ENCODE data around the gene SDK2. TPM values are rescaled to one million over a fixed set of nuclear protein-coding genes. Genes with fewer than 3 reads are reported as not detected.

SDK2 gene
- total RNA-seq, 1 experiment from 2014 or later: 0.30 TPM

- DNase-seq (ENCODE audit: low read depth): no peak
Measured at GRCh38 chr17:73534209-73534909, 109.9 kb downstream of the SDK2 start.

- no peak for DNase-seq (ENCODE audit: low read depth)
Measured at GRCh38 chr17:73533781-73534180, 110.5 kb downstream of the SDK2 start.

- no peak for DNase-seq (ENCODE audit: low read depth)
Measured at GRCh38 chr17:73533127-73533526, 111.1 kb downstream of the SDK2 start.

DNA sequence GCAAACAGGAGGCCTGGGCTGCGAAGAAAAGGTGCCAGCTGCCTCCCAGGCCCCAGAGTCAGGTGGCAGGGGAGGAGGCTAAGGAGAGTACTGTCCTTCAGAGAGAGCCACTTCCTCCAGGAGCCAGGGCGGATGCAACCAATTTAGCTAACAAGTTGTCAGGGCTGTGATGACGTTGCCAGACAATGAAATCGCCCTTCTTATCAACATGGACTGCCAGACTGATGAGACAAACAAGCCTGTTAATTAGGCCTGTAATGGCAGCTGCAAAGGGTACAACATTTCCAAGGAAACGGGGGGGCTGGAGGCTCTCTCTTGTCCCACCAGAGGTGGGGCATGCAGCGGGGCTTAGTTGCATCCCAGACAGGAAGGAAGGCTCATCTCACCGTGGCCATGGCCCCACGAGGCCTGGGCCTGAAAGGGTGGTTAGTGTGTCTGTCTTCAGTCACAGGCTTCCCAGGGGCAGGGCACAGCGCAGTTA is 111.8 kb downstream of the SDK2 start:
- DNase-seq (ENCODE audit: low read depth): no peak

- DNase-seq (ENCODE audit: low read depth): no peak
Measured at GRCh38 chr17:73531158-73531557, 113.1 kb downstream of the SDK2 start.

GRCh38 chr17:73528679-73529078 is 115.6 kb downstream of the SDK2 start:
- no peak for DNase-seq (ENCODE audit: low read depth)

- no peak for DNase-seq (ENCODE audit: low read depth)
Measured at GRCh38 chr17:73526952-73527351, 117.3 kb downstream of the SDK2 start.

DNA sequence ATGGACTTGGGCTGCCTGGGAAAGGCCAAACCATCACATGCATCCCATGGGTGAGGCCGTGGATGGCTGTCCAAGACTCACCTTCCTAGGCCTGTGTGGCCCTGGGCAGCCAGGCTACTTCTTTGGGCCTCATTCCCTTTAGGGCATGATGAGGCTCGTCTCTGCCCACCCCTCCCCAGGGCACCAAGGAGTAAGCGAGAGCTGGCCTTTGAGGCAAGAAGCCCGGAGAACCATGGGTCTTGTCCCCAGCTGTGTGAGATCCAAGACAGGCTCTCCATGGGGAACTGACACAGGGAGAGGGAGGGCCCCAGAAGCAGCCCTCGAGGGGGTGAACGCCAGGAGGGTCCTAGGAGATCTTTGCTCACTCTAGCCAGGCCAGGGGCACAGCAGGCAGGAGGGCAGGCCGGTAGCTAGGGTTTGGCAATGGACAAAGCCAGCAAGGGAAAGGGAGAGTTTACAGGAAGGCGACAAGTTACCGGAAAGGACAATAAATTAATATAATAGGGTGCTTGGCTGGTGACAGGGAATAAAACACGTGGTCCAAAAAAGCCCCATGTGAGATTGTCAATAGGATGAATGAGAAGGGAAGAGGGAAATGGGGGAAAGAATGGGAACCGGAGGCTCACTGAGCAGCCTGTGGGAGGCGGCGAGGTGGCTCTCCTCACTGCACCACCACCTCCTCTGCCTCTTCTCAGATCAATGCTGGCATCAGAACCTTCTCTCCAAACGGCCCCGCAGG is 119.1 kb downstream of the SDK2 start:
- DNase-seq (ENCODE audit: low read depth): no peak

DNA sequence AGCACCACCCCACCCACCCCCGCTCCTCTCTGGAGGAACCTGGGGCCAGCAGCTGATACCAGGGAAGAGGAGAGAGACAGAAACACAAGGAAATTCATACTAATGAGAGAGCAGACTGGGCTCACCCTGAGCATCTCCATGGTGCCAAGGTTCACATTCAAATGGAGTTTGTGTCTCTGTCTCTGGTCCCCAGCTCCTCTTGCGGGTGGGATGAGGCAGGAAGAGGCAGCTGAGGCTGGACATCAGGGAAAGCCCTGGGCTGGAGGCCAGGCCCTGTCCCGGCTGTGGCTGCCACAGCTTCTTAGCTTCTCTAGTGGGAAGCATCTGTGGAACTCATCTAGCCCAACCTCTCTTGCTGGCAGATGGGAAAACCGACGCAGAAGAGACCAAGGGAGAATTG is 121.5 kb downstream of the SDK2 start:
- DNase-seq (ENCODE audit: low read depth): no peak

DNA sequence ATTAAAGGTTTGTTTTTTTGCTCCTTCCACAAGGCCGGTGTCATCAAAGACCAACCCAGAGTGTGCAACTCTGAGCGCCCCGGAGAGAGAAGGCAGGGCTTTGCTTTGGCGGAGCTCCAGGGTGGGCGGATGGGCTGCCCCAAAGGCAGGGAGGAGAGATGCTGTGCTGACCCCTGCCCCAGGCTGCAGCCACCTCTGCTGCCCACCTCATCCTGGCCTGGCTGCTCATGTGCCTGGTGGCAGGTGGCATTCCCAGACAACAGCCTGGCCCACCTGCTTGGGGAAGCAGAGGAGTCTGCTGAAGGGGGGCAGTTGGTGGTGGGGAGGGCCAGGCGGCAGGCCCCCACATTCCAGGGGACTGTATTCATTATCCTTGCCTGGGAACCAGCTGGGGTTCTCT is 122.1 kb downstream of the SDK2 start:
- no peak for DNase-seq (ENCODE audit: low read depth)

DNA sequence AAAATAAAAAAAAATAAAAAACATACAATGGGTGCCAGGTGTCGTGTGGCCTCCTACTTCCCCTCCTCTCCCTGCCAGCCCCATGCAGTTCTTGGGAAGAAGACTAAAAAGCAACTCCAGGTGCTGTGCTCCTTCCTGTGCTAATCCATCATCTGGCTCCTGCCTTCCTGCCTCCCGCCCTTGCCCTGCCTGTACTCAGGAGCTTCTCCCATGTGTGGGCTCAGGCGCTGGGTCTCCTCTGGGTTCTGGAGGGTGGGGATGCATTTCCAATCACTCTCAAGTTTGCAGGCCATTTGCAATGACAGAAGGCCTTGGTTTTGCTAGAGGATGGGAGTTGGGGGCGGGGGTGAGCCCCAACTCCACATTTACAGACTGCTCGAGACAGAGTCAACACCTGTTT is 122.9 kb downstream of the SDK2 start:
- DNase-seq (ENCODE audit: low read depth): no peak

DNA sequence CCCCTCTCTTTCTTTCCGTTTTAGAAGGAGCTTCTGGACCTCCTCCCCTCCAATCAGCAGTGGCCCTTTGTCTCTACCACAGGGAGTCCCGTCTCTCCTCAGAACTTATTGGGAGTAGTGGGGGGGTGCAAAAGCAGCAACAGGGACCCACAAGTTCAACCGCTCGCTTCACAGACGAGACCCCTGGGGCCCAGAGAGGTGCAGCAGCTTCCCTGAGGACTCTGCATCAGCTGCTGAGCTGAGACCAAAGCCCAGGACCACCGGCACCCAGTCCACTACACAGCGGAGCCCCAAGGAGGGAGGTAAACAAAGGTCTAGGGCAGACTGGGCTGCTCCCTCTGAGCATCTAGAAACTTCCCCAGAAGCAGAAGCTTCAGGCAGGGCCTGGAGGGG is 123.9 kb downstream of the SDK2 start:
- DNase-seq (ENCODE audit: low read depth): no peak

DNA sequence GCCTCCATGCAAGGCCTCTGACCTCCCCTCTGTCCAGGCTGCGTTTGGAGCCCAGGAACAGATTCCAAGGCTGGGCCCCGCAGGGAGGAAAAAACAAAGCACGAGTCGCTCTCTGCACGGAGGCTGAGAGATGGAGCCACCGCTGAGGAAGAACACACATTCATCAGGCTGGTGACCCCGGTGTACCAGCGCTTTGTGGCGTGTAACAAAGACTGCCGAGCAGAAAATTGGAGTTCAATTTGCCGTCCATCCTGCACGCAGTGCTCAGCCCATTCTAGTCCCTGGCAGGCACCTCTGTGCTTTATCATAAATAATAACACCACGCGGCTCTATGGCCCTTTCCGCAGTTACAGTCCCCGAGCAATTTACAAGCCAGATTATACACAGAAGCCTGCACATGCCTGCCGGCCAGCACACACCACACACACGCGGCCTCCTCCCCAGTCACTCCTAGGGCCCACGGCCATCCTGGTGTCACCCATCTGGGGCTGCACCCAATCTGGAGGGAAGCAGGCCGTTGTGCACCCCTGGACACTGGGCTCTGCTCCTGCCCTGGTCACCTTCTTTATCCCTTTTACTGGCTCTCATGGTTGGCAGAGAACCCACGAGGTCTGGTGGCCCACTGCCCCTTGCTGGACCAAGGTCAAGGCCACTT is 124.4 kb downstream of the SDK2 start:
- no peak for DNase-seq (ENCODE audit: low read depth)

DNA sequence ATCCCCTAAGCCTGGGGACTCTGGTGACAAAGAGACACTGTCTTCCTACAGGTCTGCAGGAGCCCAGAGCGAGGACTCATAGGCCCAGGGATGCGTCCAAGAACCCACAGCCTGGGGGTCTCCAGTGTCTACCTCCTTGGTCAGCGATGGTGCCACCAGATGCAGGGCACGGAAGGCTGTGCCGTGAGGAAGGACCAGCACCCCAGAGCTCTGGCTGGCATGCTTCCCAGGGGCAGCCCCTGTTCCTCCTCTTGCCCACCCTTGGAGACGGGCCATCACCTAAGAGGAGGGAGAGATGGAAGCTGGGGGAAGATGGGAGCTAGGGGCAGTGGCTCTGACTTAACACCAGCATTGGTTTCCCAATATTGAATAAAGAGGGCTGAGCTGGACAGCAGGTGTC is 125.2 kb downstream of the SDK2 start:
- DNase-seq (ENCODE audit: low read depth): no peak

GRCh38 chr17:73516431-73516830 is 127.8 kb downstream of the SDK2 start:
- no peak for DNase-seq (ENCODE audit: low read depth)

- no peak for DNase-seq (ENCODE audit: low read depth)
Measured at GRCh38 chr17:73514146-73514863, 129.9 kb downstream of the SDK2 start.

GRCh38 chr17:73513426-73513825 is 130.8 kb downstream of the SDK2 start:
- no peak for DNase-seq (ENCODE audit: low read depth)

DNA sequence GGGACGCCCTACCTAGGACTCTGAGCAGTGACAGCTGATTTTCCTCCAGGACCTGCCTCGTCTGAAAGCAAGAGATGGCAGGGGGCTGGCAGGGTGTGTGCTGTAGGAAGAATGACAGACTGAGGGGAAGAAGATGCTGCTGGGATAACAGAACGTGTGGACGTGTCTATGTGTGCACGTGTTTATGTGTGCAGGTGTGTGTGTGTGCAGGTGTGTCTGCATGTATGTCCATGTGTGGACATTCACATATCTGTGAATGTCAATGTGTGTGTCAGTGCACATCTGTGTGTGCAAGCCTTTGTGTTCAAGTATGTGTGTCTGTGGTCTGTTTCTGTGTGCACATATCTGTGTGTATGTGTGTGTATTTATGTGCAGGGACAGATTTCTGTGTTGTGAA is 132.5 kb downstream of the SDK2 start:
- DNase-seq (ENCODE audit: low read depth): no peak

DNA sequence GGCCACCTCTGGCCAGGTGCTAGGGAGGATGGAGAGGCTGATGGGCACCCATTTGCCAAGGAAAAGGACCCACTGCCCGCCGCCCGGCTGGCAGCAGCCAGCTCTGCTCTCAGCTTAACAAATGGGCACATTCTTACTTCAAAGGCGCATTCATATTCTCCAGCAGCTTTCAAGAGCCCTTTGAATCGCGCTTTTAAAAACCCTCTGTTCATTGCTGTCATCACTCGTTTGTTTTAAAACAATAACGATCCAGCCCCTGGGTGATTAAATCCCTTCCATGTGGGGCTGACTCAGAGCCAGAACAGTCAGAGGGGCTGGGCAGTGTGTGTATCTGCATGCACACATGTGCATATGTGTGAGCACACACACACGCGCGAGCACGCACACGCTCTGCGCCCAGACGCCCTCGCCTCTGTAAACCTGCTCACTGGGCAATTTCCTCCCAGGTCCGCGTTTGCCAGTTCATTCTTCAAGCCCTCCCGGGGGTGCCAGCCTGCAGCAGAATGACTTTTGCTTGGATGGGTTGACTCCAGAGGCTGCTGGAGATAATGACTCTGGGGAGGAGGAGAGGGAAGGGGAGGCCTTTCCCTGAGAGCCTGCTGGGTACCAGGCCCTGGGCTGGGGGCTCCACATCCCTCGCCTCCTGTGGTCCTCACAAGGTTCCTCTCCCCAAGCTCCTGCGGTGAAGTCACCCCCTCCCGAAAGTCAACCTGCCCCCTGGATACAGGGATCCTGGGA is 133.1 kb downstream of the SDK2 start:
- no peak for DNase-seq (ENCODE audit: low read depth)

GRCh38 chr17:73508931-73509605 is 135.2 kb downstream of the SDK2 start:
- no peak for DNase-seq (ENCODE audit: low read depth)

Measured in M059J (cell line).